ENCODE measurements around the gene PTPRC. TPM values are rescaled to one million over a fixed set of nuclear protein-coding genes. Genes with fewer than 3 reads are reported as not detected.

Gene PTPRC
- polyA plus RNA-seq, 1 donor (not counting 4 experiments of a cell fraction or from before 2014, with no cell fraction given): not detected

DNA sequence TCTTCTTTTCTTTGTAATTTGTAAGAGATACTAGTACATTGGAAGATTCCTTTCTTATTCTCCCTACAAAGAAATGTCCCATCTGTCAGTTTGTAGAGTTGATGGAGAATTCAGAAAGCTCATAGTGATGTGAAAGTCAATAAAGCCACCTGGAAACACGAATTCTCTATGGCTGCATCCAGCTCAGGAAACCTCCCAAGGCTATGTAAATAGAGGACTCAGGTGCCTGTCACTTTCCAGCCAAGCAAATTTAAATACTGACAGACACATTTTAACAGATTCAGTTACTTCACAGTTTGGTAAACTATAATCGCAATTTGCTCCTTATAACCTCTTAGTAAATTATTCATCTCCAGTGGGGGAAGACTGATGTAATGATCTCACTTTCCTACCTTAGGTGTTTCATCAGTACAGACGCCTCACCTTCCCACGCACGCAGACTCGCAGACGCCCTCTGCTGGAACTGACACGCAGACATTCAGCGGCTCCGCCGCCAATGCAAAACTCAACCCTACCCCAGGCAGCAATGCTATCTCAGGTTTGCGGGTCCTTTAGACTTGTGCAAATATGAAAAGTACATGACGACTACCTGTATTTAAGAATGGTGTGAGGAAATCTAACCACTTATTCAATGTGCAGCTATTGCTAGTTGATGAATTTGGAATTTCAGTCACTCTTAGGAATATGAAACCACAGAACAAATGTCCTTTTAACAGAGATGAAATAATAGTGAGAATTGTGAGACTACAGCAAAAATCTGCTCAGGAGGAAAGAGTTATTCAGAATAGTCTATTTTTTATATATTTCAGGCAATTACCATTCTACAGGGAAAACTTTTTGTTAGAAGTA lies 60.6 kb downstream of the PTPRC start:
- Histone ChIP-seq H3K79me2 (ENCODE audit: control insufficient read depth, insufficient read depth, low read length) (no peaks in the 10 kb centered on the region), H4K20me1 (ENCODE audit: control insufficient read depth, extremely low read depth, insufficient read depth, low read length) (no peaks in the 10 kb centered on the region), H3K4me1 (ENCODE audit: control insufficient read depth, extremely low read depth, insufficient read depth, low read length) (no peaks in the 10 kb centered on the region), H3K27me3 (ENCODE audit: control insufficient read depth, extremely low read depth, insufficient read depth, low read length) (peaks cover 19% of the 10 kb centered on the region), H3K4me2 (ENCODE audit: control insufficient read depth, extremely low read depth, insufficient read depth, low read depth, low read length) (peak overlapping the region; percentile 14), H3K9ac (ENCODE audit: control insufficient read depth, extremely low read depth, insufficient read depth, low read length) (no peak overlapping the region), H3K36me3 (ENCODE audit: control insufficient read depth in 2 of 2, extremely low read depth in 1 of 2, insufficient read depth in 2 of 2, low read length in 2 of 2) (no peaks in the 10 kb centered on the region), H3K27ac (ENCODE audit: control insufficient read depth, insufficient read depth, low read length) (no peak overlapping the region), H2AFZ (ENCODE audit: control insufficient read depth, low read length) (no peak overlapping the region), H3K9me1 (ENCODE audit: control insufficient read depth, extremely low read depth, insufficient read depth, low read length) (no peaks in the 10 kb centered on the region), H3K9me3 (ENCODE audit: control insufficient read depth, low read depth, low read length) (no peaks in the 10 kb centered on the region), H3K4me3 (ENCODE audit: control insufficient read depth in 2 of 3, extremely low read depth in 1 of 3, insufficient read depth in 2 of 3, low read depth in 1 of 3, low read length in 3 of 3) (no peak overlapping the region)
- TF ChIP-seq, protein P1, sequence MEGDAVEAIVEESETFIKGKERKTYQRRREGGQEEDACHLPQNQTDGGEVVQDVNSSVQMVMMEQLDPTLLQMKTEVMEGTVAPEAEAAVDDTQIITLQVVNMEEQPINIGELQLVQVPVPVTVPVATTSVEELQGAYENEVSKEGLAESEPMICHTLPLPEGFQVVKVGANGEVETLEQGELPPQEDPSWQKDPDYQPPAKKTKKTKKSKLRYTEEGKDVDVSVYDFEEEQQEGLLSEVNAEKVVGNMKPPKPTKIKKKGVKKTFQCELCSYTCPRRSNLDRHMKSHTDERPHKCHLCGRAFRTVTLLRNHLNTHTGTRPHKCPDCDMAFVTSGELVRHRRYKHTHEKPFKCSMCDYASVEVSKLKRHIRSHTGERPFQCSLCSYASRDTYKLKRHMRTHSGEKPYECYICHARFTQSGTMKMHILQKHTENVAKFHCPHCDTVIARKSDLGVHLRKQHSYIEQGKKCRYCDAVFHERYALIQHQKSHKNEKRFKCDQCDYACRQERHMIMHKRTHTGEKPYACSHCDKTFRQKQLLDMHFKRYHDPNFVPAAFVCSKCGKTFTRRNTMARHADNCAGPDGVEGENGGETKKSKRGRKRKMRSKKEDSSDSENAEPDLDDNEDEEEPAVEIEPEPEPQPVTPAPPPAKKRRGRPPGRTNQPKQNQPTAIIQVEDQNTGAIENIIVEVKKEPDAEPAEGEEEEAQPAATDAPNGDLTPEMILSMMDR (optimal IDR thresholded peaks at IDR 0.05 in 1 of 3, IDR thresholded peaks at IDR 0.05 in 1 of 3, conservative IDR thresholded peaks at IDR 0.05 in 1 of 3; ENCODE audit: extremely low read depth in 1 of 3, insufficient read depth in 2 of 3, low read length in 3 of 3): peak; percentile 91 to 98 (median 93)
- no peak for TF ChIP-seq EZH2 (IDR thresholded peaks at IDR 0.05; ENCODE audit: low read length)
- no peak for DNase-seq (ENCODE audit: low read depth, low spot score)
- FAIRE-seq: peak; percentile 75
- dilution Hi-C loops (cut with MboI; ENCODE audit: extremely low pct_ligation_motif_present, low sequenced_read_pairs): no loop called here

DNA sequence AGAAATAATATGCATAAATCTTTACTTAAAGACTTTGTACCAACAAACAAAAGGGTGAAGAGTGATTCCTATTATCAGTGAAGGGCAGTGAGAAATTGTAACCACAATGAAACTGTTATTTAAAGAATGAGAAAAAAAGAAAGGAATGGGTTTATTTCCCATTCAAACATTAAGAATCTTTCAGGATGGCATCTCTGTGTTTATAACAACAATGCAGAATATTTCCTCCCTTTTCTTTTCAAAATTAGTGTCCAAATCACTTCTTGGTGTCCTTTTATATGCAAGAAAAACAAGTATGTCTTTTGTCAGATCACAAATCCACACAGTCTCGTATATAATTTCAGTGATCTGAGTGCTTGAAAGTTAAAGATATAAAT lies 61.2 kb downstream of the PTPRC start:
- peaks cover 19% of the 10 kb centered on the region for H3K27me3 ChIP-seq (ENCODE audit: control insufficient read depth, extremely low read depth, insufficient read depth, low read length)
- DNase-seq (ENCODE audit: low read depth, low spot score): no peak
- H4K20me1 ChIP-seq (ENCODE audit: control insufficient read depth, extremely low read depth, insufficient read depth, low read length): no peaks in the 10 kb centered on the region
- H3K36me3 ChIP-seq (ENCODE audit: control insufficient read depth in 2 of 2, extremely low read depth in 1 of 2, insufficient read depth in 2 of 2, low read length in 2 of 2): no peaks in the 10 kb centered on the region
- no peaks in the 10 kb centered on the region for H3K9me3 ChIP-seq (ENCODE audit: control insufficient read depth, low read depth, low read length)
- no peaks in the 10 kb centered on the region for H3K79me2 ChIP-seq (ENCODE audit: control insufficient read depth, insufficient read depth, low read length)
- no peak for FAIRE-seq
- H3K9ac ChIP-seq (ENCODE audit: control insufficient read depth, extremely low read depth, insufficient read depth, low read length): no peak overlapping the region
- H3K4me2 ChIP-seq (ENCODE audit: control insufficient read depth, extremely low read depth, insufficient read depth, low read depth, low read length): no peak overlapping the region
- TF ChIP-seq EZH2 (IDR thresholded peaks at IDR 0.05; ENCODE audit: low read length): no peak
- TF ChIP-seq, protein P1 (optimal IDR thresholded peaks at IDR 0.05 in 1 of 3, IDR thresholded peaks at IDR 0.05 in 1 of 3, conservative IDR thresholded peaks at IDR 0.05 in 1 of 3; ENCODE audit: extremely low read depth in 1 of 3, insufficient read depth in 2 of 3, low read length in 3 of 3): no peak
- no peaks in the 10 kb centered on the region for H3K4me1 ChIP-seq (ENCODE audit: control insufficient read depth, extremely low read depth, insufficient read depth, low read length)
- dilution Hi-C loops (cut with MboI; ENCODE audit: extremely low pct_ligation_motif_present, low sequenced_read_pairs): no loop called here
- H3K27ac ChIP-seq (ENCODE audit: control insufficient read depth, insufficient read depth, low read length): no peak overlapping the region
- no peaks in the 10 kb centered on the region for H3K9me1 ChIP-seq (ENCODE audit: control insufficient read depth, extremely low read depth, insufficient read depth, low read length)
- H2AFZ ChIP-seq (ENCODE audit: control insufficient read depth, low read length): no peak overlapping the region
- no peak overlapping the region for H3K4me3 ChIP-seq (ENCODE audit: control insufficient read depth in 2 of 3, extremely low read depth in 1 of 3, insufficient read depth in 2 of 3, low read depth in 1 of 3, low read length in 3 of 3)

Measured in keratinocyte (primary cell).